Suprapubic skin (tissue), 4 donors: ENCODE data around the gene SECISBP2. TPM values are rescaled to one million over a fixed set of nuclear protein-coding genes. Genes with fewer than 3 reads are reported as not detected.
"Not testable (repeated sequence)": the region's sequence is repeated elsewhere in the genome, so short reads cannot be mapped to it uniquely, and the experiment has no call there.

Experiments used
- DNase-seq, 2 donors: peaks; one replicate each; pipeline ENCODE4 v3.0.0-alpha.2; 2019; ENCODE audit warnings: low spot score in 2 of 2
- H3K27ac ChIP-seq: fragments of 200-600 bp; sonication (generic); one replicate; pipeline ENCODE4 v1.5.1; 2019
- H3K27me3 ChIP-seq: fragments of 200-600 bp; sonication (generic); one replicate; pipeline ENCODE4 v1.5.1; 2019
- H3K36me3 ChIP-seq: fragments of 200-600 bp; sonication (generic); one replicate; pipeline ENCODE4 v1.5.1; 2019
- H3K4me1 ChIP-seq: fragments of 200-600 bp; sonication (generic); one replicate; pipeline ENCODE4 v1.5.1; 2019
- H3K4me3 ChIP-seq: fragments of 200-600 bp; sonication (generic); one replicate; pipeline ENCODE4 v1.5.1; 2019; ENCODE audit warnings: mild to moderate bottlenecking
- H3K9me3 ChIP-seq: fragments of 200-600 bp; sonication (generic); one replicate; pipeline ENCODE4 v1.5.1; 2019
- CTCF ChIP-seq, 2 donors: fragments of 200-600 bp in 1 of 2; fragments of 450-650 bp in 1 of 2; sonication (generic) in 1 of 2; IDR thresholded peaks; one replicate each; pipeline ENCODE4 v1.5.1; 2016 to 2019; ENCODE audit warnings: antibody characterized with exemption in 2 of 2, mild to moderate bottlenecking in 1 of 2, moderate library complexity in 1 of 2
- EP300 ChIP-seq: sonication (generic); formaldehyde crosslinking; IDR thresholded peaks from one replicate; pipeline ENCODE4 v1.6.1; 2017; ENCODE audit warnings: antibody characterized with exemption
- POLR2A ChIP-seq, 2 donors: fragments of 450-650 bp; IDR thresholded peaks; one replicate each; pipeline ENCODE4 v1.6.1; 2017; ENCODE audit warnings: antibody characterized with exemption in 2 of 2, mild to moderate bottlenecking in 2 of 2, moderate library complexity in 2 of 2
- POLR2AphosphoS5 ChIP-seq, 3 donors: sonication (generic); formaldehyde crosslinking; IDR thresholded peaks; one replicate each; pipeline ENCODE4 v1.6.1; 2017; ENCODE audit warnings: antibody characterized with exemption in 3 of 3
- WGBS: methylation state at CpG from one replicate; pipeline ENCODE4 v1.1.5; 2018; 5-methylcytosine and 5-hydroxymethylcytosine counted together
- total RNA-seq, 4 donors: library from RNA; depleted of rRNA; stranded (reverse); fragments of >200 nt; gene quantifications; one replicate each; pipeline ENCODE4 v1.1.0, GENCODE V29; 2016

Gene SECISBP2
- total RNA-seq, 4 donors from 2014 or later: 43.6 to 111 (median 60.8) TPM

- TF ChIP-seq CTCF (IDR thresholded peaks at IDR 0.05) (no peak), POLR2A (IDR thresholded peaks at IDR 0.05) (no peak), EP300 (no peak), POLR2AphosphoS5 (IDR thresholded peaks at IDR 0.05) (no peak)
- Histone ChIP-seq H3K27me3 (no peaks in the 10 kb centered on the region), H3K36me3 (peaks cover 90% of the 10 kb centered on the region), H3K9me3 (no peaks in the 10 kb centered on the region), H3K4me3 (no peak overlapping the region), H3K4me1 (no peaks in the 10 kb centered on the region), H3K27ac (no peak overlapping the region)
- DNase-seq: no peak
These were observed 11.6 kb downstream of the SECISBP2 start for GRCh38 chr9:89329917-89330316.

GRCh38 chr9:89330513-89330912 is 12.2 kb downstream of the SECISBP2 start:
- Histone ChIP-seq H3K36me3 (peaks cover 95% of the 10 kb centered on the region), H3K27me3 (no peaks in the 10 kb centered on the region), H3K27ac (no peak overlapping the region), H3K4me1 (no peaks in the 10 kb centered on the region), H3K9me3 (no peaks in the 10 kb centered on the region), H3K4me3 (no peak overlapping the region)
- TF ChIP-seq EP300 (no peak), POLR2A (IDR thresholded peaks at IDR 0.05) (no peak), POLR2AphosphoS5 (IDR thresholded peaks at IDR 0.05) (no peak), CTCF (IDR thresholded peaks at IDR 0.05) (no peak)
- no peak for DNase-seq
- 100% methylated on average over 7 of the region's 7 CpGs for whole genome bisulfite sequencing

GRCh38 chr9:89339807-89340206 is 21.5 kb downstream of the SECISBP2 start:
- H3K4me1 ChIP-seq: no peaks in the 10 kb centered on the region
- H3K27me3 ChIP-seq: no peaks in the 10 kb centered on the region
- DNase-seq: no peak
- 62% methylated on average over 2 of the region's 2 CpGs for WGBS
- no peak overlapping the region for H3K4me3 ChIP-seq
- peaks cover 93% of the 10 kb centered on the region for H3K36me3 ChIP-seq
- H3K27ac ChIP-seq: no peak overlapping the region
- no peak for TF ChIP-seq CTCF (IDR thresholded peaks at IDR 0.05)
- no peak for TF ChIP-seq POLR2AphosphoS5 (IDR thresholded peaks at IDR 0.05)
- no peak for TF ChIP-seq EP300
- TF ChIP-seq POLR2A (IDR thresholded peaks at IDR 0.05): no peak
- H3K9me3 ChIP-seq: no peaks in the 10 kb centered on the region

- WGBS: 84% methylated on average over 3 of the region's 3 CpGs
- Histone ChIP-seq H3K4me3 (no peak overlapping the region), H3K27ac (no peak overlapping the region), H3K9me3 (no peaks in the 10 kb centered on the region), H3K36me3 (peaks cover 93% of the 10 kb centered on the region), H3K4me1 (no peaks in the 10 kb centered on the region), H3K27me3 (no peaks in the 10 kb centered on the region)
- TF ChIP-seq CTCF (IDR thresholded peaks at IDR 0.05) (no peak), POLR2A (IDR thresholded peaks at IDR 0.05) (no peak), POLR2AphosphoS5 (IDR thresholded peaks at IDR 0.05) (no peak), EP300 (no peak)
- DNase-seq: no peak
These were observed 22.0 kb downstream of the SECISBP2 start for GRCh38 chr9:89340332-89340731.

- no peak overlapping the region for H3K4me3 ChIP-seq
- TF ChIP-seq POLR2AphosphoS5 (IDR thresholded peaks at IDR 0.05): no peak
- DNase-seq: no peak
- no peaks in the 10 kb centered on the region for H3K27me3 ChIP-seq
- peaks cover 94% of the 10 kb centered on the region for H3K36me3 ChIP-seq
- no peaks in the 10 kb centered on the region for H3K4me1 ChIP-seq
- 97% methylated on average over 6 of the region's 6 CpGs for WGBS
- H3K27ac ChIP-seq: no peak overlapping the region
- no peaks in the 10 kb centered on the region for H3K9me3 ChIP-seq
These were observed 23.9 kb downstream of the SECISBP2 start for GRCh38 chr9:89342213-89342612.

GRCh38 chr9:89342948-89343347 is 24.6 kb downstream of the SECISBP2 start:
- H3K27me3 ChIP-seq: no peaks in the 10 kb centered on the region
- 100% methylated on average over 1 of the region's 1 CpG for WGBS
- H3K4me1 ChIP-seq: no peaks in the 10 kb centered on the region
- no peaks in the 10 kb centered on the region for H3K9me3 ChIP-seq
- peaks cover 94% of the 10 kb centered on the region for H3K36me3 ChIP-seq
- DNase-seq: no peak
- TF ChIP-seq POLR2AphosphoS5 (IDR thresholded peaks at IDR 0.05) (no peak), POLR2A (IDR thresholded peaks at IDR 0.05) (no peak), EP300 (no peak), CTCF (IDR thresholded peaks at IDR 0.05) (no peak)
- H3K27ac ChIP-seq: no peak overlapping the region
- H3K4me3 ChIP-seq: no peak overlapping the region

GRCh38 chr9:89343812-89344211 is 25.5 kb downstream of the SECISBP2 start:
- not testable (repeated sequence) for H3K27ac ChIP-seq, DNase-seq, H3K4me1 ChIP-seq, H3K4me3 ChIP-seq, H3K27me3 ChIP-seq, H3K9me3 ChIP-seq
- whole genome bisulfite sequencing: 88% methylated on average over 7 of the region's 7 CpGs
- H3K36me3 ChIP-seq: peaks cover 99% of the 10 kb centered on the region
